Coronary artery (tissue), 2 donors: ENCODE results near the gene EPHB1.
"Not testable (repeated sequence)": the region's sequence is repeated elsewhere in the genome, so short reads cannot be mapped to it uniquely, and the experiment has no call there.

Source experiments
- DNase-seq: peaks from one replicate; pipeline ENCODE4 v3.0.0-alpha.2; 2017; ENCODE audit warnings: low spot score
- H3K27ac ChIP-seq, 2 donors: fragments of 200-600 bp; sonication (generic); one replicate each; pipeline ENCODE4 v1.5.1; 2016 to 2019
- H3K4me3 ChIP-seq: fragments of 200-600 bp; sonication (generic); 2 replicates; pipeline ENCODE4 v1.5.1; 2016; ENCODE audit warnings: mild to moderate bottlenecking, moderate library complexity
- TF ChIP-seq, protein P1 (sequence below): fragments of 200-600 bp; sonication (generic); IDR thresholded peaks from one replicate; pipeline ENCODE4 v1.5.1; 2019; ENCODE audit warnings: antibody characterized with exemption

EPHB1 gene

GRCh38 chr3:134775831-134776230 lies 19.2 kb upstream of the EPHB1 start:
- Histone ChIP-seq H3K4me3 (no peak overlapping the region), H3K27ac (no peak overlapping the region)
- DNase-seq = no peak
- TF ChIP-seq, protein P1, sequence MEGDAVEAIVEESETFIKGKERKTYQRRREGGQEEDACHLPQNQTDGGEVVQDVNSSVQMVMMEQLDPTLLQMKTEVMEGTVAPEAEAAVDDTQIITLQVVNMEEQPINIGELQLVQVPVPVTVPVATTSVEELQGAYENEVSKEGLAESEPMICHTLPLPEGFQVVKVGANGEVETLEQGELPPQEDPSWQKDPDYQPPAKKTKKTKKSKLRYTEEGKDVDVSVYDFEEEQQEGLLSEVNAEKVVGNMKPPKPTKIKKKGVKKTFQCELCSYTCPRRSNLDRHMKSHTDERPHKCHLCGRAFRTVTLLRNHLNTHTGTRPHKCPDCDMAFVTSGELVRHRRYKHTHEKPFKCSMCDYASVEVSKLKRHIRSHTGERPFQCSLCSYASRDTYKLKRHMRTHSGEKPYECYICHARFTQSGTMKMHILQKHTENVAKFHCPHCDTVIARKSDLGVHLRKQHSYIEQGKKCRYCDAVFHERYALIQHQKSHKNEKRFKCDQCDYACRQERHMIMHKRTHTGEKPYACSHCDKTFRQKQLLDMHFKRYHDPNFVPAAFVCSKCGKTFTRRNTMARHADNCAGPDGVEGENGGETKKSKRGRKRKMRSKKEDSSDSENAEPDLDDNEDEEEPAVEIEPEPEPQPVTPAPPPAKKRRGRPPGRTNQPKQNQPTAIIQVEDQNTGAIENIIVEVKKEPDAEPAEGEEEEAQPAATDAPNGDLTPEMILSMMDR = no peak

DNA sequence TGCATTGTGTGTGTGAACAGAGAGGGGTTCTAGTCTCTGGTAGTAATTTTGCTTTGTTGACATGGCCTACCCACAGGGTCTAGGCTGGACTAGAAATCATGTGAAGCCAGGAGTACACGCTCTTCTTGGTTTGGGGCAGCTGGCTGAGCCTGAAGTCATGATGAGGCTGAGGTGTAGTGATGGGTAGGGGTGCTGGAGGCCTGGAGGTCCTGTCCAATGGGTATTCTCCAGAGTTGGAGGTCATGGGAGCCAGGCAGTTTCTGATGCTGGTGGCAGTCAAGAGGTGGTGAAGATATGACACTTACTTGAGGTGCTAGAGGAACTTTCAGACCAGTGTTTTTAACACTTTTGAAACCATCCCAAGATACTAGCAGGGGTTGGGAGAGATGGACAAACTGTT lies 18.5 kb upstream of the EPHB1 start:
- TF ChIP-seq, protein P1 = no peak
- no peak overlapping the region for H3K27ac ChIP-seq
- no peak overlapping the region for H3K4me3 ChIP-seq
- no peak for DNase-seq

GRCh38 chr3:134777341-134777740 lies 17.7 kb upstream of the EPHB1 start:
- TF ChIP-seq, protein P1 = no peak
- DNase-seq = no peak
- no peak overlapping the region for H3K4me3 ChIP-seq
- H3K27ac ChIP-seq = no peak overlapping the region

DNA sequence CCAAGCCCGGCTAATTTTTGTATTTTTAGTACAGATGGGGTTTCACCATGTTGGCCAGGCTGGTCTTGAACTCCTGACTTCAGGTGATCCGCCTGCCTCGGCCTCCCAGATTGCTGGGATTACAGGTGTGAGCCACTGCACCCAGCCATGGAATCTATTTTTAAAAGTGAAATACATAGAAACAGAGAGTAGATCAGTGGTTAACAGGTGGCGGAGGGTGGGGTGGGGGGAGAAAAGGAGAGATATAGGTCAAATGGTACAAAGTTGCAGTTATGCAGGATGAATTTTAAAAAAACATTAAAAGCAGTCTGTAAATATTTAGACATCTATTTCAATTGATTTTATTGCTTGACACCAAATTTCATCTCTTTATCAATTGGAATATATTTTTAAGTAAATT lies 6.8 kb upstream of the EPHB1 start:
- not testable (repeated sequence) for H3K4me3 ChIP-seq, H3K27ac ChIP-seq, DNase-seq

DNA sequence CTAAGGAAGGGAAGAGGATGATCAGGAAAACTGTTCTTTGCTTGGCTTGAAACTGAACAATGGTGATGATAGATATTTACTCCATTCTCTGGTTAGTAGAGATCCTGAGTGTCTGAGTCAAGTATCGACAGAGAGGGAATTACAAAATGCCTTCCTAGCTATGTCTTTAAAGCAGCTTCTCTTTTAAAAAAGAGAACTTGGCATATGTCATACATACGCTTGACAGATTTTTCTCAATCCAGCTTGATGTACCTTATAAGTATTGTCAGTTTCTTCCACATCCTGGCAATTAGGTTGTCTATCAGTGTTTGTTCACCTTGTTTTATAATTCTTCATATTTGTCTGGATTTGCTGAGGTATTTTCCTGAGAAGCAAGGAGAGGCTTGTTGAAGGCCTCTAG lies 5.0 kb upstream of the EPHB1 start:
- no peak overlapping the region for H3K4me3 ChIP-seq
- DNase-seq = no peak
- TF ChIP-seq, protein P1 = no peak

DNA sequence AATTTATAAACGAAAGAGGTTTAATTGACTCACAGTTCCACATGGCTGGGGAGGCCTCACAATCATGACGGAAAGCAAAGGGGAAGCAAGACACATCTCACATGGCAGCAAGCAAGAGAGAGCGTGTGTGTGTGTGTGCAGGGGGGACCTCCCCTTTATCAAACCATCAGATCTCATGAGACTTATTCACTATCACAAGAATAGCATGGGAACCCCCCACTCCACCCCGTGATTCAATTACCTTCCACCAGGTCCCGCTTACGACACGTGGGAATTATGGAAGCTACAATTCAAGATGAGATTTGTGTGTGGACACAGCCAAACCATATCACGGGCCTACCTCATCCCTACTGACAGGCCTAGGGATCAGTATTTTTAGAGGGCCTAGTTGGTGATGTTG lies 3.1 kb upstream of the EPHB1 start:
- Histone ChIP-seq H3K27ac (no peak overlapping the region), H3K4me3 (no peak overlapping the region)
- no peak for DNase-seq
- TF ChIP-seq, protein P1 = no peak

More for the DNA sequence above, 5.0 kb upstream of the EPHB1 start:
- H3K27ac ChIP-seq = no peak overlapping the region

GRCh38 chr3:134792700-134793099 lies 2.4 kb upstream of the EPHB1 start:
- Histone ChIP-seq H3K27ac (no peak overlapping the region), H3K4me3 (no peak overlapping the region)
- DNase-seq = no peak
- TF ChIP-seq, protein P1 = no peak

GRCh38 chr3:134793562-134793961 lies 1.5 kb upstream of the EPHB1 start:
- TF ChIP-seq, protein P1 = no peak
- DNase-seq = no peak
- Histone ChIP-seq H3K27ac (no peak overlapping the region), H3K4me3 (no peak overlapping the region)
